Astrocyte (in vitro differentiated cells and primary cell): ENCODE results near the gene CDH8. TPM values are rescaled to one million over a fixed set of nuclear protein-coding genes. Genes with fewer than 3 reads are reported as not detected.
A peak's percentile ranks its signal among the peaks of the same experiment; 100 is the strongest.

ENCODE experiments used
- DNase-seq: peaks from one replicate; pipeline ENCODE4 v3.0.0-alpha.2; 2010; ENCODE audit warnings: low read depth
- FAIRE-seq: peaks from 2 replicates; lab custom pipeline; 2011; peaks lifted over from hg19 to GRCh38; lab: Jason Lieb, UNC
- H2AFZ ChIP-seq: 2 replicates; pipeline ENCODE4 v1.6.0; 2012; ENCODE audit warnings: low read depth, low read length, inconsistent platforms
- H3K27ac ChIP-seq: 2 replicates; pipeline ENCODE4 v1.5.1; 2011; ENCODE audit warnings: low read depth, low read length, inconsistent platforms
- H3K27me3 ChIP-seq: 2 replicates; pipeline ENCODE4 v1.6.0; 2011; ENCODE audit warnings: low read length, inconsistent platforms; ENCODE audit not compliant: insufficient read depth
- H3K36me3 ChIP-seq: 2 replicates; pipeline ENCODE4 v1.5.1; 2011; ENCODE audit warnings: low read length, inconsistent platforms; ENCODE audit not compliant: insufficient read depth
- H3K4me1 ChIP-seq: 2 replicates; pipeline ENCODE4 v1.5.1; 2011; ENCODE audit warnings: low read length, inconsistent platforms; ENCODE audit not compliant: insufficient read depth
- H3K4me2 ChIP-seq: 2 replicates; pipeline ENCODE4 v1.6.0; 2012; ENCODE audit warnings: low read length, inconsistent platforms
- H3K4me3 ChIP-seq: 2 replicates; pipeline ENCODE4 v1.5.1; 2011; ENCODE audit warnings: low read depth, mild to moderate bottlenecking, low read length, inconsistent platforms; ENCODE audit not compliant: insufficient read depth
- H3K79me2 ChIP-seq: 2 replicates; pipeline ENCODE4 v1.6.0; 2012; ENCODE audit warnings: mild to moderate bottlenecking, low read length, inconsistent platforms; ENCODE audit not compliant: insufficient read depth
- H3K9ac ChIP-seq: 2 replicates; pipeline ENCODE4 v1.6.0; 2012; ENCODE audit warnings: mild to moderate bottlenecking, low read length, inconsistent platforms
- H3K9me3 ChIP-seq: 2 replicates; pipeline ENCODE4 v1.5.1; 2012; ENCODE audit warnings: low read depth, mild to moderate bottlenecking, low read length, inconsistent platforms; ENCODE audit not compliant: insufficient read depth
- H4K20me1 ChIP-seq: 2 replicates; pipeline ENCODE4 v1.6.0; 2012; ENCODE audit warnings: low read length, inconsistent platforms; ENCODE audit not compliant: insufficient read depth
- H3K27ac Mint-ChIP-seq: one replicate; pipeline ENCODE4 v1.8.0; 2021; ENCODE audit warnings: mild to moderate bottlenecking, mixed read lengths; ENCODE audit not compliant: unreplicated experiment
- H3K27me3 Mint-ChIP-seq: one replicate; pipeline ENCODE4 v1.8.0; 2021; ENCODE audit warnings: low read depth, mixed read lengths; ENCODE audit not compliant: unreplicated experiment
- H3K36me3 Mint-ChIP-seq: one replicate; pipeline ENCODE4 v1.8.0; 2021; ENCODE audit warnings: low read depth, mixed read lengths; ENCODE audit not compliant: unreplicated experiment
- H3K4me1 Mint-ChIP-seq: one replicate; pipeline ENCODE4 v1.8.0; 2021; ENCODE audit warnings: low read depth, mixed read lengths; ENCODE audit not compliant: unreplicated experiment
- H3K4me3 Mint-ChIP-seq: one replicate; pipeline ENCODE4 v1.8.0; 2021; ENCODE audit warnings: mild to moderate bottlenecking, moderate library complexity, mixed read lengths; ENCODE audit not compliant: unreplicated experiment
- H3K9me3 Mint-ChIP-seq: one replicate; pipeline ENCODE4 v1.8.0; 2021; ENCODE audit warnings: mild to moderate bottlenecking, mixed read lengths; ENCODE audit not compliant: unreplicated experiment
- EZH2 ChIP-seq: IDR thresholded peaks from 2 replicates; pipeline ENCODE4 v1.6.1; 2012; ENCODE audit warnings: mild to moderate bottlenecking, low read length, inconsistent platforms; ENCODE audit not compliant: insufficient read depth
- total RNA-seq: library from RNA; stranded (reverse); gene quantifications from 2 replicates; pipeline ENCODE4 v1.2.1, GENCODE V29; 2021
- TF ChIP-seq, protein P1 (sequence below): IDR thresholded peaks from 2 replicates; pipeline ENCODE4 v1.5.1; 2011; ENCODE audit warnings: low read depth, mild to moderate bottlenecking, inconsistent platforms, low read length, moderate library complexity; ENCODE audit not compliant: insufficient read depth

Gene CDH8
- total RNA-seq, 1 donor from 2014 or later: 17.5 TPM

GRCh38 chr16:61862221-61863155 is 173.8 kb downstream of the CDH8 start:
- Histone ChIP-seq H3K4me1 (no peaks in the 10 kb centered on the region), H3K4me3 (no peak overlapping the region), H2AFZ (no peak overlapping the region), H3K79me2 (no peaks in the 10 kb centered on the region), H3K27me3 (no peaks in the 10 kb centered on the region), H3K9ac (no peak overlapping the region), H3K27ac (no peak overlapping the region), H3K4me2 (no peak overlapping the region), H3K9me3 (peaks cover 3% of the 10 kb centered on the region), H3K36me3 (no peaks in the 10 kb centered on the region), H4K20me1 (no peaks in the 10 kb centered on the region)
- no peak for FAIRE-seq
- no peaks in the 10 kb centered on the region for H3K36me3 Mint-ChIP-seq
- peaks cover 2% of the 10 kb centered on the region for H3K9me3 Mint-ChIP-seq
- no peak overlapping the region for H3K4me3 Mint-ChIP-seq
- DNase-seq: no peak
- no peak overlapping the region for H3K27ac Mint-ChIP-seq
- no peak for TF ChIP-seq EZH2
- TF ChIP-seq, protein P1, sequence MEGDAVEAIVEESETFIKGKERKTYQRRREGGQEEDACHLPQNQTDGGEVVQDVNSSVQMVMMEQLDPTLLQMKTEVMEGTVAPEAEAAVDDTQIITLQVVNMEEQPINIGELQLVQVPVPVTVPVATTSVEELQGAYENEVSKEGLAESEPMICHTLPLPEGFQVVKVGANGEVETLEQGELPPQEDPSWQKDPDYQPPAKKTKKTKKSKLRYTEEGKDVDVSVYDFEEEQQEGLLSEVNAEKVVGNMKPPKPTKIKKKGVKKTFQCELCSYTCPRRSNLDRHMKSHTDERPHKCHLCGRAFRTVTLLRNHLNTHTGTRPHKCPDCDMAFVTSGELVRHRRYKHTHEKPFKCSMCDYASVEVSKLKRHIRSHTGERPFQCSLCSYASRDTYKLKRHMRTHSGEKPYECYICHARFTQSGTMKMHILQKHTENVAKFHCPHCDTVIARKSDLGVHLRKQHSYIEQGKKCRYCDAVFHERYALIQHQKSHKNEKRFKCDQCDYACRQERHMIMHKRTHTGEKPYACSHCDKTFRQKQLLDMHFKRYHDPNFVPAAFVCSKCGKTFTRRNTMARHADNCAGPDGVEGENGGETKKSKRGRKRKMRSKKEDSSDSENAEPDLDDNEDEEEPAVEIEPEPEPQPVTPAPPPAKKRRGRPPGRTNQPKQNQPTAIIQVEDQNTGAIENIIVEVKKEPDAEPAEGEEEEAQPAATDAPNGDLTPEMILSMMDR: no peak
- no peaks in the 10 kb centered on the region for H3K4me1 Mint-ChIP-seq
- H3K27me3 Mint-ChIP-seq: no peaks in the 10 kb centered on the region

GRCh38 chr16:61858988-61859387 is 177.2 kb downstream of the CDH8 start:
- H3K9ac ChIP-seq: no peak overlapping the region
- Mint-ChIP-seq H3K9me3 (peaks cover 2% of the 10 kb centered on the region), H3K4me1 (no peaks in the 10 kb centered on the region), H3K4me3 (no peak overlapping the region), H3K27ac (no peak overlapping the region), H3K36me3 (no peaks in the 10 kb centered on the region), H3K27me3 (no peaks in the 10 kb centered on the region)
- no peak overlapping the region for H3K27ac ChIP-seq
- H2AFZ ChIP-seq: no peak overlapping the region
- FAIRE-seq (no peak), DNase-seq (peak; percentile 36)
- H4K20me1 ChIP-seq: no peaks in the 10 kb centered on the region
- no peaks in the 10 kb centered on the region for H3K27me3 ChIP-seq
- no peaks in the 10 kb centered on the region for H3K4me1 ChIP-seq
- TF ChIP-seq EZH2: no peak
- TF ChIP-seq, protein P1: no peak
- no peak overlapping the region for H3K4me2 ChIP-seq
- H3K36me3 ChIP-seq: no peaks in the 10 kb centered on the region
- H3K79me2 ChIP-seq: no peaks in the 10 kb centered on the region
- H3K9me3 ChIP-seq: no peaks in the 10 kb centered on the region
- no peak overlapping the region for H3K4me3 ChIP-seq

DNA sequence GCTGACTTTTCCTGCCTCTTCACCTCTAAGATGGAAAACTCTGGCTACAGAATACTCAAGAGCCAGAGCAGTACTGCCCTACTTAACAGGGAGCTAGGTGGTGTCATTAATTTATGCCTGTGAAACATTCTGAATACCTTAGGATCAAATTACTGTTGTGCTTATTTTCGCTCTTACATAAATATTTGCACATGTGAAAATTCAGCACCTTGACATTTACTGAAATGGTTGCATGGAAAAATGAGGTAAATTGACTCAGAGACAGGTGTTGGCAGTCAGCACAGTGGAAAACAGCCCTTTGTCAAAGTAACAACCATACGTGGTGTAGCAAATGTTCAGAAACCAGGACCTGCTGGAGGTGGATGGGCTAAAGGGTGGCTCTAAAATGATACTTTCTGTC is 193.6 kb downstream of the CDH8 start:
- no peak for FAIRE-seq

More for the DNA sequence above, 193.6 kb downstream of the CDH8 start:
- Histone ChIP-seq H4K20me1 (no peaks in the 10 kb centered on the region), H3K27me3 (no peaks in the 10 kb centered on the region), H3K4me2 (no peak overlapping the region), H3K9ac (no peak overlapping the region), H3K27ac (no peak overlapping the region), H3K4me3 (no peak overlapping the region), H2AFZ (no peak overlapping the region), H3K79me2 (no peaks in the 10 kb centered on the region), H3K9me3 (no peaks in the 10 kb centered on the region), H3K36me3 (no peaks in the 10 kb centered on the region), H3K4me1 (no peaks in the 10 kb centered on the region)
- TF ChIP-seq, protein P1: no peak
- no peak for TF ChIP-seq EZH2
- H3K9me3 Mint-ChIP-seq: no peaks in the 10 kb centered on the region
- no peaks in the 10 kb centered on the region for H3K27me3 Mint-ChIP-seq
- no peak overlapping the region for H3K4me3 Mint-ChIP-seq
- H3K36me3 Mint-ChIP-seq: no peaks in the 10 kb centered on the region
- H3K4me1 Mint-ChIP-seq: peaks cover 4% of the 10 kb centered on the region
- no peak for DNase-seq
- H3K27ac Mint-ChIP-seq: no peak overlapping the region
